ENCODE measurements around the gene ITPKC.
"Not testable (repeated sequence)": the region's sequence is repeated elsewhere in the genome, so short reads cannot be mapped to it uniquely, and the experiment has no call there.

Gene ITPKC

DNA sequence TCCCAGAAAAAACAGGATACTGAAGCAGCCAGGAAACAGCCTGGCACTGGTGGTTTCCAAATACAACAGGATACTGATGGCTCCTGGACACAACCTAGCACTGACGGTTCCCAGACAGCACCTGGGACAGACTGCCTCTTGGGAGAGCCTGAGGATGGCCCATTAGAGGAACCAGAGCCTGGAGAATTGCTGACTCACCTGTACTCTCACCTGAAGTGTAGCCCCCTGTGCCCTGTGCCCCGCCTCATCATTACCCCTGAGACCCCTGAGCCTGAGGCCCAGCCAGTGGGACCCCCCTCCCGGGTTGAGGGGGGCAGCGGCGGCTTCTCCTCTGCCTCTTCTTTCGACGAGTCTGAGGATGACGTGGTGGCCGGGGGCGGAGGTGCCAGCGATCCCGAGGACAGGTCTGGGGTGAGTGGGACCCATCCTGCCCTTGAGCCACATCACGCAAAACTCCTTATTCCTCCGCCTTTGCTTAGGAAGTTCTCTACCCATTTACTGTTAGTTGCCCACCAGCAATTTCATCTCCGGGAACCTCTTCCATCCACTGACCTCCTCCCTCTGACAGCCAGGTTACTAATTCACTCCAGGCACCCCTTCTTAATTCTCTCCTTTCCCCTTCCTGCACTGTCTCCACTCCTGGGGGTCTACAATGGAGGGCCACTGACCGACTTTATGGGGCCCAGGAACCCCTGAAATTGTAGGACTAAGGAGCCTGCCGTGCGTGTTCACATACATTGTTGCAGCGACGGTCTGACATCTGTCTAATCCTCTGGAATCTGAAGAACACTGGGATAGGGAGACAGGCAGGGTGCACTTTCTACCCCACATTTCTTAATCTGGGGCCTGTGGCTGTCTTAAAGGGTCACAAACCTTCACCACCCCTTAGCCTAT is 1.2 kb downstream of the ITPKC start:
- DNase-seq, result no peak

DNA sequence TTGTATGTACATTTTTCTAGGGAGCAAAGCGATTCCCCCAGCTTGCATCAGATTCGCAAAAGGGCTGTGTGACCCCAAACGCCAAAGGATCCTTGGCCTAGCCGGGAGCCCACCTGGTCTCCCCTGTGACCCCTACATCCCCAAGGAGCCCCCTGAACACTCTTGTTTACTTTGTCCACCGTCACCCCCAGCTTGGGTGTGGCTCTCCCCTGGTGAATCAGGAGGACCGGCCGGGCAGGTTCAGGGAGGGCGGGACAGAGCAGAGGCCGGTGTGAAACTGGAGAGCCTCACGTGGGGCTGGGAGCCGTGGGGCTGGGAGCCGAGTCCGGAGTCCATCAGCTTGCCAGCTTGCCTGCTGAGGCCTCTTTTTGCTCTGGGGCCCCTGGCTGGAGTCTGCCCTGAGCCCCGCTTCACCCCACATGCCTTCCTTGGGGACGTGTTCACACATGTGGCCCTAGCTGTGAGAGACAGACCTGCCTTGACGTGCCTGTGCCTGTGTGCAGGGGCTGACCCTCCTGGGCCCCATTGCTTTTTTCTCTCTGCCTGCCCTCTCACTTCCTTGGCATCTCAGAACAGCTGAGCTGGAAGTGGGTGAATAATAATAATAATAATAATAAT is 2.0 kb downstream of the ITPKC start:
- no peak for DNase-seq

DNA sequence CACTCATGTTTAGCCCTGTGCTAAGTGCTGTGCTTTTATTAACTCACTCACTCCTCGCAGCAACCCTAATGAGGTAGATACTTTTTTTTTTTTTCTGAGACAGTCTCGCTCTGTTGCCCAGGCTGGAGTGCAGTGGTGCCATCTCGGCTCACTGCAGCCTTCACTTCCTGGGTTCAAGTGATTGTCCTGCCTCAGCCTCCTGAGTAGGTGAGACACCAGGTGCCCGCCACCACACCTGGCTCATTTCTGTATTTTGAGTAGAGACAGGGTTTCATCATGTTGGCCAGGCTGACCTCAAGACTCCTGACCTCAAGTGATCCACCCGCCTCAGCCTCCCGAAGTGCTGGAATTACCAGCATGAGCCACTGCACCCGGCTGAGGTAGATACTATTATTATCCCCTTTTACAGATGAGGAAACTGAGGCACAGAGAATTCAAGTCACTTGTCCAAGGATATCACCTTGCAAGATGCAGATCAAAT is 2.5 kb downstream of the ITPKC start:
- DNase-seq, result no peak

DNA sequence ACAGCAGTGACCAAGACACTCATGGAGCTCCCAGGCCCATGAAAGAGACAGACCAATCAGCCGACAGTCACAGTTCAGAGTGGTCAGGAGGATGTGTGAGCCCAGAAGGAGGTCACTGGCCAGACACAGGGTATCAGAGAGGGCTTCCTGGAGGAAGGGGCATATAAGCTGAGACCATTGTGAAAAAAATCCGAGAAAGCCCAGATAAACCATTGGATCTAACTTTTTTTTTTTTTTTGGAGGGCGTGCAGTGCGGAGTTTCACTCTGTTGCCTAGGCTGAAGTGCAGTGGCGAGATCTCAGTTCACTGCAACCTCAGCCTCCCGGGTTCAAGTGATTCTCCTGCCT is 4.2 kb downstream of the ITPKC start:
- DNase-seq, result no peak

DNA sequence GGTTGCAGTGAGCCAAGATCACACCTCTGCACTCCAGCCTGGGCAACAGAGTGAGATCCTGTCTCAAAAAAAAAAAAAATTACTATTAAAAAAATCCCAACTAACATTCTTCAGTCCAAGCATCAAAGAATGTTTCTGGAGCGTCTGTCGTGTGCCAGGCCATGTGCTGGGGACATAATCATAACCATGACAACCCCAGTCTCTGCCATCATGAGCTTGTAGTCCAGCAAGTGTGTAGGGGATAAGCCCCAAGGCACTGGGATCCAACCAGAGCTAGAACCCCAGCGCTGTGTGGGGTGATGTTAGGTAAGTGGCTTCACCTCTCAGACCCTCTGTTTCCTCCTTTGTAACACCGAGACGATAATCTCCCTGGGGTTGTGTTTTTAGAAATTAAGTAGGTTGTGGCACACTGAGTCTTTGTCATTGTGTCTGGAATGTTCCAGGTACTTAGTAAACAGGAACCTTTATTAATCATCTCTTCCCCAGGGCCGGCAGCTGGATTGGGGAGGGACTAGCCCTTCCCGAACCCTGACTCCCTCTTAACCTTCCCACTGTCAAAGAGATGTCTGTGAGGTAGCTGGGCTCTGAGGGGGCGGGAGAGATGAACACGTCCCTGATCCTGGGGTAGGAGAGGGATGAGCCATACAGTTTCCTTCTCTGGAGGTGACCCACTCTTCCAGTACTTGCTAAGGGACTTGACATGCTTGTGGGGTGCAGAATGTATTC is 5.2 kb downstream of the ITPKC start:
- no peak for DNase-seq

DNA sequence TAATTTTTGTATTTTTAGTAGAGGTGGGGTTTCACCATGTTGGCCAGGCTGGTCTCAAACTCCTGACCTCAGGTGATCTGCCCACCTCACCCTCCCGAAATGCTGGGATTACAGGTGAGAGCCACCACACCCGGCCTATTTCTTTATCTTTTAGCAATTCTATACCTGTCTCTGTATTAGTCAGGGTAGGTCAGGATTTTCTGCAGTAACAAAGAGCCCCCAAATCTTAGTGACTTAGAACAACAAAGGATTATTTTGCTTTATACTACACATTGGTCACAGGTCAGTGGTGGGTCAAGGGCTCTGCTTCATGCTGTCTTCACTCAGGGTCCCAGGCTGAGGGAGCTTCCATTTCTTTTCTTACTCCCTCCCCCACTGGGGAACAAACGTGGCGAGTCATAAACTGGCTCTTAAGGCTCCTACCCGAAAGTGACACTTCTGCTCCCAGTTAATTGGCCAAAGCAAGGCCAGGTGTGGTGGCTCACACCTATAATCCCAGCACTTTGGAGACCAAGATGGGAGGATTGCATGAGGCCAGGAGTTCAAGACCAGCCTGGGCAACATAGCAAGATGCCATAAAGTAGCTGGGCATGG is 6.8 kb downstream of the ITPKC start:
- DNase-seq, result no peak

DNA sequence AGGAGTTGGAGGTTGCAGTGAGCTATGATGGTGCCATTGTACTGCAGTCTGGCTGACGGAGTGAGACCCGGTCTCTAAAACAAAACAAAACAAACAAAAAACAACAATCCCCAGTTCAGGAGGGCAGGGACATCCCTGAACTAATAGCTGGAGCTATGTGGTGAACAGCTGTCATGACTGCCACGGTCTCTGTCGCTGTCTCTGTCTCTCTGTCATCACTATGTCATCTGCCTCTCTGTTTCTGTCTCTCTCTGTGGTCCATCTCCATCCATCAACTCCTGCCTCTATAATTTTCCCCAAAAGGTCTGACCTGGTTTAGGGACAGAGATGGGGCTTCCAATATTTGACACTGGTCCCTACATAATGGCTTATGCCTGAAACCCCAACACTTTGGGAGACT is 7.4 kb downstream of the ITPKC start:
- DNase-seq, result no peak

DNA sequence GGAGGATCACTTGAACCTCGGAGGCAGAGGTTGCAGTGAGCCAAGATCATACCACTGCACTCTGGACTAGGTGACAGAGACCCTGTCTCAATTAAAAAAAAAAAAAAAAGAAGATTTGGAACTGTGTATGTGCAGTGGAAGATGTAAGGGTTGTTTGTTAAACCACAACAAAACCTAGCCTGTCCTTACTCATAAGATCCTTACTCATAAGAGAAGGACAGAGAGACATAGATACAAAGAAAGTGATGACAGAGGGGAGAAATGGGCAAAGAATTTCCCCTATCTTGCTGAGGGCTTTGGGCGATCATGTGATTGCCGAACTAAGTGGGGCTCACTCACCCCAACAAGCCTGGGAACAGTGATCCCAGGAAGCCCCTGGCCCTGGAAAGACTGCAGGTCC is 7.9 kb downstream of the ITPKC start:
- no peak for DNase-seq

DNA sequence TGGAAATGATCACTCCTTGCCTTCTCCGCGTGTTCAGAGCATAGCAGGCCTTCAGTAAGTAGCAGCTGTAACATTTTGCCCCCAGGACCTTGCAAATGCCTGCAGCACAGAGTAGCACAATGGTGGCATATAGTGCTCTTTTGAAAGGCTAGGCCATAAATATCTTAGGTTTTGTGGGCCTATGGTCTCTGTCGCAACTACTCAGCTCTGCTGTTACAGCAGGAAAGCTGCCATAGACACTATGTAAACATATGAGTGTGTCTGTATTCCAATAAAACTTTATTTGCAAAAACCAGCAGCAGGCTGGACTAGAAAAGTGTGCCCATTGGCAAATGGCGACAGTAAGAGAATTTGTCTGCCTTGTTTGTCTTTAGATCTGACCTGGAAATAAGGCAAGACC is 9.4 kb downstream of the ITPKC start:
- DNase-seq, result no peak

DNA sequence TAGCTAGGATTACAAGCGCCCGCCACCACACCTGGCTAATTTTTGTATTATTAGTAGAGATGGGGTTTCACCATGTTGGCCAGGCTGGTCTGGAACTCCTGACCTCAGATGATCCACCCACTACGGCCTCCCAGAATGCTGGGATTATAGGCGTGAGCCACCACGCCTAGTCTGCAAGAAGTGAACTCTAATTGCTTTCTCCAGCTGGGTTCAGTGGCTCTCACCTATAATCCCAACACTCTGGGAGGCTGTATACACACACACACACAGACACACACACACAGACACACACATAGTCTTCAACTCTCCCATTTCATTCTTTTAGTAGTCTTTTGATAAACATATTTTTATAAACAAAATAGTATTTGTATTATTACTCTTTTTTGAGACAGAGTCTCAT is 13.2 kb downstream of the ITPKC start:
- DNase-seq, result not testable (repeated sequence)

DNA sequence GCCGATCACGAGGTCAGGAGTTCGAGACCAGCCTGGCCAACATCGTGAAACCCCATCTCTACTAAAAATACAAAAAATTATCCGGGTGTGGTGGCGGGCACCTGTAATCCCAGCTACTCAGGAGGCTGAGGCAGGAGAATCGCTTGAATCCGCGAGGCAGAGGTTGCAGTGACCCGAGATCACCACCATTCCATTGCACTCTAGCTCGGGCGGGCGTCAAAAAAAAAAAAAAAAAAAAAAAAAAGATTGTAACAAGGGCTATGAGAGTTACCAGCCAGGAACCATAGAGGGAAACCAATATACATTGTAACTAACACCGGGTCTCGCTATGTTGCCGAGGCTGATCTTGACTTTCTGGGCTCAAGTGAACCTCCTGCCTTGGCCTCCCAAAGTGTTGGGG is 15.4 kb downstream of the ITPKC start:
- DNase-seq, result not testable (repeated sequence)

DNA sequence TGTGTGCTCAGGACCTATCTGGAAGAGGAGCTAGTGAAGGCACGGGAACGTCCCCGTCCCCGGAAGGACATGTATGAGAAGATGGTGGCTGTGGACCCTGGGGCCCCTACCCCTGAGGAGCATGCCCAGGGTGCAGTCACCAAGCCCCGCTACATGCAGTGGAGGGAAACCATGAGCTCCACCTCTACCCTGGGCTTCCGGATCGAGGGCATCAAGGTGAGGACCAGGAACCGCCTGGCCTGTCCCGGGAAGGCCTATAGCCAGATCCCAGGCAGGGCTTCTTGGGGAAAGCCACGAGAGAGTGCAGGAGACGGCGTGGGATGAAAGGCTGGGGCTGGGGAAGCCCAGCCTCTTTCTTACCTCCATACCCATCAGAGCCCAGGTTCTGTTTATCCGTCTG is 16.2 kb downstream of the ITPKC start:
- no peak for DNase-seq

DNA sequence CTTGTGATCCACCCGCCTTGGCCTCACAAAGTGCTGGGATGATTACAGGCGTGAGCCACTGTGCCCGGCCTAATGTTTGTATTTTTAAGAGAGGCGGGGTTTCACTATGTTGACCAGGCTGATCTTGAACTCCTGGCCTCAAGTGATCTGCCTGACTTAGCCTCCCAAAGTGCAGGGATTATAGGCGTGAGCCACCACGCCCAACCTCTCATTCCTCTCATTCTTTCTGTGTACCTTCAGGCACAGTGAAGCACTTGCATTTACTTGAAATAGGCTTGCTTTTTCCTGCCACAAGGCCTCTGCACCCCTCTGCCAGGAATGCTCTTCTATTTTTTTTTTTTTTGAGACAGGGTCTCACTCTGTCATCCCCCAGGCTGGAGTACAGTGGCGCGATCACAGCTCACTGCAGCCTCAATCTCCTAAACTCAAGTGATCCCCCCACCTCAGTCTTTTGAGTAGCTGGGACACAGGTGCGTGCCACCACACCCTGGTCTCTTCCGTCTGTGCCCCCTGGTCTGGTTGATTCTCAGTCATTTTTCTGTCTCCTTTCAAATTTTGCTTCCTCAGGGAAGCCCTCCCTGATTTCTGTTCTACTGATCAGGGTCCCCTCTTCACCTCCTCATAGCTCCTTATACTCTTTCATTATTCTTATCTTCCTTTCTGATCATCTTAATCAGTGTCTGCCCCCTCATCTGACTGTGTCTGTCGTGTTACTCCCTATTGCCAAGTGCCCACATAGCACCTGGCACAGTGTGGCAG is 18.3 kb downstream of the ITPKC start:
- no peak for DNase-seq

DNA sequence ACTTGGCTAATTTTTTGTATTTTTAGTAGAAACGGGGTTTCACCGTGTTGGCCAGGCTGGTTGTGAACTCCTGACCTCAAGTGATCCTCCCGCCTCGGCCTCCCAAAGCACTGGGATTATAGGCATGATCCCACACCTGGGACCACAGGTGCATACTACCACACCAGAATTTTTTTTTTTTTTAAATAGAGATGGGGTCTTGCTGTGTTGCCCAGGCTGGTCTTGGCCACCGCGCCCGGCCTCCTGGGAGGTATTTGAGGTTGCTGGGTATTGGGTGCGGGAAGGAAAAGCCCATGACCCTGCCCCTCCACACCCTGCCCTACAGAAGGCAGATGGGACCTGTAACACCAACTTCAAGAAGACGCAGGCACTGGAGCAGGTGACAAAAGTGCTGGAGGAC is 19.7 kb downstream of the ITPKC start:
- DNase-seq, result no peak

DNA sequence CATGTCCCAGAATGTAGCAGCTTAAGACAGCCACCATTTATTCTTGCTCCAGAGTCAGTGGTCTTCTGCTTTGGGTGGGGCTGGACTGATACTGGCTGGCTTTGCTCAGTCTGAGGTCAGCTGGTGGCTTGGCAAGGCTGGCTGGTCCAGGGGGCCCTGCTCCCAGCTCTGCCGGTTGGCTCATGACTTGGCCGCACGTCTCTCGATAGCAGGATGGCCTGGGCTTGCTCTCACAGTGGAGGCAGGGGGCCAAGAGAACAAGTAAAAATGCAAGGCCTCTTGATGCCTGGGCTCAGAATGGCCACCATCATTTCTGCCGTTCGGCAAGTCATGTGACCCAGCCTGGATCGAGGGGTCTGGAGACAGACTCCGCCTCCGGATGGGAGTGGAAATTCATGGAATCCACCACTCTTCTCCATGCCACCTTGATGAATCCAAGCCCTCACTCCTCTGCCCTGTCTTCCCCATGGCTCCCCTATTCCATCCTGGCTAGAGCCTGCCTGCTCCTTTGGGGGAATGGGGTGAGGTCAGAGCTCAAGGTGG is 20.3 kb downstream of the ITPKC start:
- no peak for DNase-seq

DNA sequence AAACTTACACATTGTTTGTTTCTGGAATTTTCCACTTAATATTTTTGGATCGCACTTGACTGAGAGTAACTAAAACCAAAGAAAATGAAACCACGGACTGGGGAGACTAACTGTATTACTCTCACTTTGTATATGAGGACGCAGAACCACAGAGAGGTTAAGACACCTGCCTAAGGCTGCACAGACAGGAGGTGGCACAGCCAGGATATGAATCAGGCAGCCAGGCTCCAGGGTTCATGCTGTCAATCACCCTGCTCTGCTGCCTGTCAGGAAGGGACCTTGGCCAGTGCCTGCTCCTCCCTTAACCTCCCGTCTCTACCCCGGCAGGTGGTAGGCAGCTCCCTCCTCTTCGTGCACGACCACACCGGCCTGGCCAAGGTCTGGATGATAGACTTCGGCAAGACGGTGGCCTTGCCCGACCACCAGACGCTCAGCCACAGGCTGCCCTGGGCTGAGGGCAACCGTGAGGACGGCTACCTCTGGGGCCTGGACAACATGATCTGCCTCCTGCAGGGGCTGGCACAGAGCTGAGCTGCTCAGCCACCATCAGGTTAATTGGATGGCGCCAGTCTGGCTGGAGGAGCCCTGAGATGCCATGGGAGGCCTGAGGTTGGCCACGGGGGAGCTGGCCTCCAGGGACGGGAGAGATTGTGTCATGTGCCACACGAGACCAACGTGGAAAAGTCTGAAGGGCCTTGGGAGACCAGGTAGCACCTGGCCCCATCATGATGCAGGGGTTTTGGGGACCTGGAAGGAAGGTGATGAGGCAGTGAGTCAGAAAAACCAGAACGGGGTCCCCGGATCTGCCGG is 22.3 kb downstream of the ITPKC start:
- DNase-seq, result no peak

DNA sequence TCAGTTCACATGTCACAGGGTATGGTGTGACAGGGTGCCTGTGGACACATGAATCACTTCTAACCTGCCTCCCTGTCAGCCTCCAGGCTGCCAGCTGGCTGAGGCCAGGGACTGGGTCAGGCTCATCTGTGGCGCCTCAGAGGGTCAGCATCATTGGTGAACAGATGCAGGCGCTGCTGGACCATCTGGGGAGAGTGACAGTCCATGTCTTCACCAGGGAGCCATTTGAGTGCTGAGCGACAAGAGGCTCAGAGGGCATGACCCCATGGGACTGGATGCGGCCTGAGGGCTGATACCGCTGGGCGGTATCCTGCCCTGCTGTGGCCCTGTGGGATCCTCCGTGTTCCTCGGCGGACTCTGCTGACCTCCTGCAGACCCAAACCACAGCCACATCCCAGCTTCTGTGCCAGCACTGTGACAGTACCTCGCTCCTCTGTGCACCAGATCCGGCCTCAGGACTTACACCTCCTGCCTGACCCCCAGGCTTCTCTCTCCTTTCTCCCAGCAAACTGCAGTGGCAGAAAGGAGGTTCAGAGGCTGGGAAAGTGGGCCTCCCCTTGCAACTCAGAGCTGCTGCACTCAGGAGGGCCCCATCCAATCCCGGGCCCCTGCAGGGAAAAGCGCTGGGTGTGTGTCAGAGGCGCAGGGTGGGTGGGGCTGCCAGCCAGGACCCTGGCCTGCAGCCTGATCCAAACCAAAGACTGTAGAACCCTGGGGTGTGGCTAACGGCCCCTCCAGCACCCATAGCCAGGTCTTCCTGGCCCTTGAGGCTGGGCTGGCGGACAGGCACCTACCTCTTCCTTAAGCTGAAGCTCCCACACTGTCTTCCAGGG is 23.2 kb downstream of the ITPKC start:
- no peak for DNase-seq

DNA sequence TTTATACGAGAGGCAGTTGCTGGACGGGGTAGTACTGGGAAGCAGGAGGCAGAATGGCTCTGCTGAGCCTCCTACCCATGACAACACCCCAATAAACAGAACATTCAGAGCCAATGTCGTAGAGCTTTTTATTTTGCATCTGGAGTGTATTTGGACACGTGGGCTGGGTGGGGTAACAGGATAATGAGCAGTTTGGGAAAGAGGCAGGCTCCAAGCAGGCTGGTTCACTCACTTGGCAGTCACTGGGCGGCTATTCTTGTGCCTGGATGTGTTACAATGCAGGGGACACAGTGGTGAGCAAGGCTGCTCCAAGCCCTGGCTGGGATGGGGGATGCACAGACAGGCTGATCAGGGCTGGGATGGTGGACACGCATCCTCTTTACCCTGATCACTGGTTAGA is 23.8 kb downstream of the ITPKC start:
- DNase-seq, result no peak

DNA sequence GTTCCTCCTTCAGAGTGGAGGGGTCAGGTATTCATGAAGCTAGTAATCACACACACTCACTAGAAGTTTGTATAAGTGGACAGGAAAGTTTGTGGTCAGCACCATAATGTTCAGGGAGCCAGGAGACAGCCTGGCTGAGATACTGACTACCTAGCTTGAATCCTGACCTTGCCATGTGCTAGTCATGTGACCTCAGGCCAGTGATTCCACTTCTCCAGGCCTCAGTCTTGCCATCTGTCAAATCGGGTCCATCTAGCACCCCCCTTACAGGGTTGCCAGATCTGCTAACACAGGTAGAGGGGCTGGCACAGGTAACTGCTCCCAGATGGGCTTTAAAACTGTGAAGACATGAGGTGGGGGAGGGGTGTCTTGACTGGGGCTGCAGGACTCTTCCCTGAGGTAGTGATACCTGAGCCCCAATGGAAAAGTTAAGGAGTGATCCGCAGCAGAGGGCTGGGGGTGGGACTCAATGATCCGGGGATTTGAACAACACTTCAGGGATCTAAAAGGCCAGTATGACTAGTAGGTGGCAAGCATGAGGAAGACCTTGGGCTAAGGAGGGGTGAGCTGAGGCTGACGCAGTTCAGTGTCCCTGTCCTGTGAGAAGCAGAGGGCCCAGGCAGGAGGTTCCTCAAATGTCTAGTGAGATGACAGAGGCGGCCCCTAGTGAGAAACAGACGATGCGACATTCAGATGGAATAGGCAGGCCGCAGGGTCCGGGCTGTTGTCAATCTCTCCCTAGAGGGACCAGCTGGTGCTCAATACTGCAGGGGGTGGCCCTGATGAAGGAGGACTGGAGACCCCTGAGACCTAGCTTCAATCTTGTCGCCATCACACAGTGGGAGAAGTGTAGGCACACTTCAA is 24.8 kb downstream of the ITPKC start:
- no peak for DNase-seq

DNA sequence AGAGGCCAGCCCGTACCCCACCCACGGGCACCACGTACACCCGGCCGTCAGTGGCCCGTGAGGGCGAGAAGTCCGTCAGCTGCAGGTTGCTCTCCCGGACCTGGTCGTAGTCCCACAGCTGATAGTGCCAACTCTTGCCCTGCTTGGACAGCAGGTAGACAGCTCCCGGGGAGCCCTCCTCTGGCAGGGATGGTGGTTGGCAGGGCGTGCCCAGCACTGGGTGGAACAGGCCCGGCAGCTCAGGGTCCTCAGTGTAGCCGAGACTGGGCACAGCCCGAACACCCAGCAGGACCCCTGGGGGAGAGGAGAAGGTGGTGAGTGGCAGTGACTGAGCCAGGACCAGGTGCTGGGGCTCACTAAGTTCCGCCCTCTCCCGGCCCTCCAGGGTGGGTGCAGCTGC is 25.6 kb downstream of the ITPKC start:
- no peak for DNase-seq
